ENCODE data around the gene FUT4. TPM values are rescaled to one million over a fixed set of nuclear protein-coding genes. Genes with fewer than 3 reads are reported as not detected.

FUT4 gene
- total RNA-seq, 1 experiment from 2014 or later: 7.7 TPM

- H3K36me3 Mint-ChIP-seq: peaks cover 19% of the 10 kb centered on the region
- ATAC-seq: peak; percentile 76
- H3K9me3 Mint-ChIP-seq: no peaks in the 10 kb centered on the region
- peak overlapping the region; percentile 52 for H3K27ac Mint-ChIP-seq
- CTCF ChIA-PET: interaction anchor here (0.6 to 2.2 kb wide), 4 partner anchors 11 to 599 kb away, joined by 3 to 14 read pairs (median 6); no protein-coding TSS in a partner anchor
- H3K4me1 Mint-ChIP-seq: peaks cover 11% of the 10 kb centered on the region
- H3K4me3 Mint-ChIP-seq: peak overlapping the region; percentile 95
- TF ChIP-seq TEAD1 (CRISPR knock-in tag; IDR thresholded peaks at IDR 0.05) (0 out of 2 replicates have a peak, but pooled peaks have one; percentile 16), GTF2I (CRISPR knock-in tag; conservative IDR thresholded peaks at IDR 0.05) (no peak), SP1 (CRISPR knock-in tag; conservative IDR thresholded peaks at IDR 0.05) (peak; percentile 1; the same call in 1 of the 2 replicates), KAT7 (CRISPR knock-in tag; IDR thresholded peaks at IDR 0.05; ENCODE audit: borderline replicate concordance) (0 out of 2 replicates have a peak, but pooled peaks have one; percentile 32)
- TF ChIP-seq, protein P1, sequence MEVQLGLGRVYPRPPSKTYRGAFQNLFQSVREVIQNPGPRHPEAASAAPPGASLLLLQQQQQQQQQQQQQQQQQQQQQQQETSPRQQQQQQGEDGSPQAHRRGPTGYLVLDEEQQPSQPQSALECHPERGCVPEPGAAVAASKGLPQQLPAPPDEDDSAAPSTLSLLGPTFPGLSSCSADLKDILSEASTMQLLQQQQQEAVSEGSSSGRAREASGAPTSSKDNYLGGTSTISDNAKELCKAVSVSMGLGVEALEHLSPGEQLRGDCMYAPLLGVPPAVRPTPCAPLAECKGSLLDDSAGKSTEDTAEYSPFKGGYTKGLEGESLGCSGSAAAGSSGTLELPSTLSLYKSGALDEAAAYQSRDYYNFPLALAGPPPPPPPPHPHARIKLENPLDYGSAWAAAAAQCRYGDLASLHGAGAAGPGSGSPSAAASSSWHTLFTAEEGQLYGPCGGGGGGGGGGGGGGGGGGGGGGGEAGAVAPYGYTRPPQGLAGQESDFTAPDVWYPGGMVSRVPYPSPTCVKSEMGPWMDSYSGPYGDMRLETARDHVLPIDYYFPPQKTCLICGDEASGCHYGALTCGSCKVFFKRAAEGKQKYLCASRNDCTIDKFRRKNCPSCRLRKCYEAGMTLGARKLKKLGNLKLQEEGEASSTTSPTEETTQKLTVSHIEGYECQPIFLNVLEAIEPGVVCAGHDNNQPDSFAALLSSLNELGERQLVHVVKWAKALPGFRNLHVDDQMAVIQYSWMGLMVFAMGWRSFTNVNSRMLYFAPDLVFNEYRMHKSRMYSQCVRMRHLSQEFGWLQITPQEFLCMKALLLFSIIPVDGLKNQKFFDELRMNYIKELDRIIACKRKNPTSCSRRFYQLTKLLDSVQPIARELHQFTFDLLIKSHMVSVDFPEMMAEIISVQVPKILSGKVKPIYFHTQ (CRISPR knock-in tag; IDR thresholded peaks at IDR 0.05): 0 out of 2 replicates have a peak, but pooled peaks have one; percentile 35
- DNase-seq (ENCODE audit: low spot score): no peak
- no peaks in the 10 kb centered on the region for H3K27me3 Mint-ChIP-seq (ENCODE audit: low read depth)
- POLR2A ChIA-PET: interaction anchor here (0.6 kb wide), 2 partner anchors 50 to 366 kb away, joined by 3 read pairs; partner anchors contain the start of gene PANX1
Measured at GRCh38 chr11:94494126-94494680, 49.5 kb upstream of the FUT4 start.

- Mint-ChIP-seq H3K27ac (no peak overlapping the region), H3K9me3 (no peaks in the 10 kb centered on the region), H3K36me3 (peaks cover 9% of the 10 kb centered on the region; the same call in 1 of the 2 replicates), H3K4me1 (no peaks in the 10 kb centered on the region), H3K27me3 (ENCODE audit: low read depth) (no peaks in the 10 kb centered on the region), H3K4me3 (no peak overlapping the region)
- CTCF ChIA-PET: interaction anchor here (2.1 kb wide), 1 partner anchor 605 kb away, joined by 4 read pairs; no protein-coding TSS in a partner anchor
- POLR2A ChIA-PET: no interaction called here
- DNase-seq (ENCODE audit: low spot score): no peak
- no peak for ATAC-seq
- TF ChIP-seq, protein P1 (CRISPR knock-in tag; IDR thresholded peaks at IDR 0.05): no peak
- TF ChIP-seq PREB (CRISPR knock-in tag; IDR thresholded peaks at IDR 0.05; ENCODE audit: borderline replicate concordance): no peak
- TF ChIP-seq NFYB (CRISPR knock-in tag; conservative IDR thresholded peaks at IDR 0.05; ENCODE audit: low read depth): no peak
- no peak for TF ChIP-seq ATF2 (CRISPR knock-in tag; IDR thresholded peaks at IDR 0.05; ENCODE audit: borderline replicate concordance, low read depth)
- no peak for TF ChIP-seq MYBL2 (CRISPR knock-in tag; IDR thresholded peaks at IDR 0.05)
- TF ChIP-seq IRF2 (CRISPR knock-in tag; IDR thresholded peaks at IDR 0.05; ENCODE audit: borderline replicate concordance, low read depth): no peak
- no peak for TF ChIP-seq ZNF671 (CRISPR knock-in tag; IDR thresholded peaks at IDR 0.05)
- TF ChIP-seq, protein P2, sequence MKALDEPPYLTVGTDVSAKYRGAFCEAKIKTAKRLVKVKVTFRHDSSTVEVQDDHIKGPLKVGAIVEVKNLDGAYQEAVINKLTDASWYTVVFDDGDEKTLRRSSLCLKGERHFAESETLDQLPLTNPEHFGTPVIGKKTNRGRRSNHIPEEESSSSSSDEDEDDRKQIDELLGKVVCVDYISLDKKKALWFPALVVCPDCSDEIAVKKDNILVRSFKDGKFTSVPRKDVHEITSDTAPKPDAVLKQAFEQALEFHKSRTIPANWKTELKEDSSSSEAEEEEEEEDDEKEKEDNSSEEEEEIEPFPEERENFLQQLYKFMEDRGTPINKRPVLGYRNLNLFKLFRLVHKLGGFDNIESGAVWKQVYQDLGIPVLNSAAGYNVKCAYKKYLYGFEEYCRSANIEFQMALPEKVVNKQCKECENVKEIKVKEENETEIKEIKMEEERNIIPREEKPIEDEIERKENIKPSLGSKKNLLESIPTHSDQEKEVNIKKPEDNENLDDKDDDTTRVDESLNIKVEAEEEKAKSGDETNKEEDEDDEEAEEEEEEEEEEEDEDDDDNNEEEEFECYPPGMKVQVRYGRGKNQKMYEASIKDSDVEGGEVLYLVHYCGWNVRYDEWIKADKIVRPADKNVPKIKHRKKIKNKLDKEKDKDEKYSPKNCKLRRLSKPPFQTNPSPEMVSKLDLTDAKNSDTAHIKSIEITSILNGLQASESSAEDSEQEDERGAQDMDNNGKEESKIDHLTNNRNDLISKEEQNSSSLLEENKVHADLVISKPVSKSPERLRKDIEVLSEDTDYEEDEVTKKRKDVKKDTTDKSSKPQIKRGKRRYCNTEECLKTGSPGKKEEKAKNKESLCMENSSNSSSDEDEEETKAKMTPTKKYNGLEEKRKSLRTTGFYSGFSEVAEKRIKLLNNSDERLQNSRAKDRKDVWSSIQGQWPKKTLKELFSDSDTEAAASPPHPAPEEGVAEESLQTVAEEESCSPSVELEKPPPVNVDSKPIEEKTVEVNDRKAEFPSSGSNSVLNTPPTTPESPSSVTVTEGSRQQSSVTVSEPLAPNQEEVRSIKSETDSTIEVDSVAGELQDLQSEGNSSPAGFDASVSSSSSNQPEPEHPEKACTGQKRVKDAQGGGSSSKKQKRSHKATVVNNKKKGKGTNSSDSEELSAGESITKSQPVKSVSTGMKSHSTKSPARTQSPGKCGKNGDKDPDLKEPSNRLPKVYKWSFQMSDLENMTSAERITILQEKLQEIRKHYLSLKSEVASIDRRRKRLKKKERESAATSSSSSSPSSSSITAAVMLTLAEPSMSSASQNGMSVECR (CRISPR knock-in tag; IDR thresholded peaks at IDR 0.05; ENCODE audit: borderline replicate concordance): no peak
- no peak for TF ChIP-seq ATF6 (CRISPR knock-in tag; IDR thresholded peaks at IDR 0.05)
- TF ChIP-seq, protein P3, sequence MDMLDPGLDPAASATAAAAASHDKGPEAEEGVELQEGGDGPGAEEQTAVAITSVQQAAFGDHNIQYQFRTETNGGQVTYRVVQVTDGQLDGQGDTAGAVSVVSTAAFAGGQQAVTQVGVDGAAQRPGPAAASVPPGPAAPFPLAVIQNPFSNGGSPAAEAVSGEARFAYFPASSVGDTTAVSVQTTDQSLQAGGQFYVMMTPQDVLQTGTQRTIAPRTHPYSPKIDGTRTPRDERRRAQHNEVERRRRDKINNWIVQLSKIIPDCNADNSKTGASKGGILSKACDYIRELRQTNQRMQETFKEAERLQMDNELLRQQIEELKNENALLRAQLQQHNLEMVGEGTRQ (CRISPR knock-in tag; IDR thresholded peaks at IDR 0.05): no peak
- no peak for TF ChIP-seq CREB1 (CRISPR knock-in tag; IDR thresholded peaks at IDR 0.05)
- TF ChIP-seq PRRX2 (CRISPR knock-in tag; IDR thresholded peaks at IDR 0.05): no peak
Measured at GRCh38 chr11:94500181-94500580, 43.5 kb upstream of the FUT4 start.

All from WTC11 (cell line).